Neural progenitor cell (in vitro differentiated cells): ENCODE data around the gene RFFL. TPM values are rescaled to one million over a fixed set of nuclear protein-coding genes. Genes with fewer than 3 reads are reported as not detected.

Source experiments
- DNase-seq: peaks from one replicate; pipeline ENCODE4 v3.0.0-alpha.2; 2016; ENCODE audit warnings: low spot score
- H2AFZ ChIP-seq: fragments of 200-600 bp; sonication (generic); replicated peaks from 2 replicates; pipeline ENCODE4 v1.6.1; 2016; ENCODE audit warnings: antibody characterized with exemption
- H3F3A ChIP-seq: fragments of 200-600 bp; sonication (generic); 2 replicates; pipeline ENCODE4 v1.6.1; 2016; ENCODE audit warnings: antibody characterized with exemption, low read depth
- H3K27ac ChIP-seq: fragments of 200-600 bp; sonication (generic); 2 replicates; pipeline ENCODE4 v1.5.1; 2016; ENCODE audit warnings: mild to moderate bottlenecking
- H3K27me3 ChIP-seq: fragments of 200-600 bp; sonication (generic); 2 replicates; pipeline ENCODE4 v1.6.1; 2016; ENCODE audit warnings: mild to moderate bottlenecking, moderate library complexity
- H3K36me3 ChIP-seq: fragments of 200-600 bp; sonication (generic); 2 replicates; pipeline ENCODE4 v1.5.1; 2016
- H3K4me1 ChIP-seq: fragments of 200-600 bp; sonication (generic); 2 replicates; pipeline ENCODE4 v1.6.1; 2016; ENCODE audit warnings: mixed run types
- H3K4me2 ChIP-seq: fragments of 200-600 bp; sonication (generic); 2 replicates; pipeline ENCODE4 v1.6.1; 2016
- H3K4me3 ChIP-seq: fragments of 200-600 bp; sonication (generic); 2 replicates; pipeline ENCODE4 v1.5.1; 2016
- H3K79me2 ChIP-seq: fragments of 200-600 bp; sonication (generic); 2 replicates; pipeline ENCODE4 v1.6.1; 2016; ENCODE audit warnings: low read depth
- H3K9ac ChIP-seq: fragments of 200-600 bp; sonication (generic); 2 replicates; pipeline ENCODE4 v1.6.1; 2016
- H3K9me3 ChIP-seq: fragments of 200-600 bp; sonication (generic); 2 replicates; pipeline ENCODE4 v1.5.1; 2016; ENCODE audit warnings: low read depth
- H4K20me1 ChIP-seq: fragments of 200-600 bp; sonication (generic); 2 replicates; pipeline ENCODE4 v1.6.1; 2016; ENCODE audit warnings: low read depth
- H3K27ac Mint-ChIP-seq: 3 replicates; pipeline ENCODE4 v1.8.0; 2021; ENCODE audit warnings: mixed read lengths
- H3K27me3 Mint-ChIP-seq: 2 replicates; pipeline ENCODE4 v1.8.0; 2022; ENCODE audit warnings: low read depth, mild to moderate bottlenecking, inconsistent platforms, moderate library complexity, mixed read lengths; ENCODE audit not compliant: insufficient read depth
- H3K36me3 Mint-ChIP-seq: 3 replicates; pipeline ENCODE4 v1.8.0; 2021; ENCODE audit warnings: mixed read lengths
- H3K4me1 Mint-ChIP-seq: 3 replicates; pipeline ENCODE4 v1.8.0; 2021; ENCODE audit warnings: mixed read lengths
- H3K4me3 Mint-ChIP-seq: 3 replicates; pipeline ENCODE4 v1.8.0; 2021; ENCODE audit warnings: mild to moderate bottlenecking, moderate library complexity, mixed read lengths
- H3K9me3 Mint-ChIP-seq: 3 replicates; pipeline ENCODE4 v1.8.0; 2020; ENCODE audit warnings: mixed read lengths
- CTCF ChIP-seq: fragments of 200-600 bp; sonication (generic); IDR thresholded peaks from 2 replicates; pipeline ENCODE4 v1.5.1; 2017; ENCODE audit warnings: antibody characterized with exemption, mild to moderate bottlenecking
- EZH2 ChIP-seq: fragments of 200-600 bp; sonication (generic); IDR thresholded peaks from 2 replicates; pipeline ENCODE4 v1.6.1; 2017; ENCODE audit warnings: antibody characterized with exemption, mild to moderate bottlenecking, moderate library complexity
- EZH2phosphoT487 ChIP-seq: fragments of 200-600 bp; sonication (generic); IDR thresholded peaks from 2 replicates; pipeline ENCODE4 v1.6.1; 2017; ENCODE audit warnings: antibody characterized with exemption
- total RNA-seq: library from RNA; depleted of rRNA; stranded (reverse); fragments of >200 nt; gene quantifications from 2 replicates; pipeline ENCODE4 v1.2.3, GENCODE V29; 2015; ENCODE audit warnings: low replicate concordance

Gene RFFL
- total RNA-seq, 1 donor from 2014 or later, result 20.6 TPM

GRCh38 chr17:35044181-35044580, 19.3 kb downstream of the RFFL start:
- Histone ChIP-seq H3K4me1 (peaks cover 40% of the 10 kb centered on the region), H3K27me3 (no peaks in the 10 kb centered on the region), H3K9me3 (no peaks in the 10 kb centered on the region), H3K79me2 (no peaks in the 10 kb centered on the region), H3K9ac (no peak overlapping the region), H3F3A (peaks cover 38% of the 10 kb centered on the region), H3K27ac (no peak overlapping the region), H3K36me3 (no peaks in the 10 kb centered on the region), H3K4me2 (no peak overlapping the region), H2AFZ (no peak overlapping the region), H3K4me3 (no peak overlapping the region), H4K20me1 (no peaks in the 10 kb centered on the region)
- TF ChIP-seq EZH2, result no peak
- no peak for TF ChIP-seq CTCF
- TF ChIP-seq EZH2phosphoT487, result no peak
- no peak overlapping the region for H3K27ac Mint-ChIP-seq
- peaks cover 3% of the 10 kb centered on the region for H3K9me3 Mint-ChIP-seq
- H3K27me3 Mint-ChIP-seq, result peaks cover 5% of the 10 kb centered on the region
- DNase-seq, result no peak
- H3K4me3 Mint-ChIP-seq, result no peak overlapping the region
- H3K4me1 Mint-ChIP-seq, result peaks cover 18% of the 10 kb centered on the region
- H3K36me3 Mint-ChIP-seq, result no peaks in the 10 kb centered on the region

- Histone ChIP-seq H3K27me3 (no peaks in the 10 kb centered on the region), H3K9ac (no peak overlapping the region), H4K20me1 (no peaks in the 10 kb centered on the region), H3K4me1 (peaks cover 16% of the 10 kb centered on the region), H3K9me3 (no peaks in the 10 kb centered on the region), H3K36me3 (no peaks in the 10 kb centered on the region), H2AFZ (no peak overlapping the region), H3K79me2 (no peaks in the 10 kb centered on the region), H3K27ac (no peak overlapping the region), H3F3A (peaks cover 12% of the 10 kb centered on the region), H3K4me2 (no peak overlapping the region), H3K4me3 (no peak overlapping the region)
- H3K27ac Mint-ChIP-seq, result no peak overlapping the region
- peaks cover 4% of the 10 kb centered on the region for H3K4me1 Mint-ChIP-seq
- no peak for DNase-seq
- peaks cover 6% of the 10 kb centered on the region for H3K27me3 Mint-ChIP-seq
- no peak overlapping the region for H3K4me3 Mint-ChIP-seq
- TF ChIP-seq EZH2phosphoT487 (no peak), EZH2 (no peak), CTCF (no peak)
- no peaks in the 10 kb centered on the region for H3K36me3 Mint-ChIP-seq
- H3K9me3 Mint-ChIP-seq, result peaks cover 3% of the 10 kb centered on the region
Measured at GRCh38 chr17:35041390-35041789, 22.1 kb downstream of the RFFL start.

- Histone ChIP-seq H3F3A (peaks cover 1% of the 10 kb centered on the region), H3K27ac (no peak overlapping the region), H3K9me3 (no peaks in the 10 kb centered on the region), H3K79me2 (no peaks in the 10 kb centered on the region), H3K4me1 (peaks cover 4% of the 10 kb centered on the region), H3K9ac (no peak overlapping the region), H3K27me3 (no peaks in the 10 kb centered on the region), H2AFZ (no peak overlapping the region), H3K36me3 (no peaks in the 10 kb centered on the region), H3K4me2 (no peak overlapping the region), H3K4me3 (no peak overlapping the region), H4K20me1 (no peaks in the 10 kb centered on the region)
- H3K4me1 Mint-ChIP-seq, result peaks cover 4% of the 10 kb centered on the region
- TF ChIP-seq EZH2phosphoT487, result no peak
- no peak for TF ChIP-seq EZH2
- no peak for TF ChIP-seq CTCF
- H3K27me3 Mint-ChIP-seq, result peaks cover 2% of the 10 kb centered on the region
- H3K27ac Mint-ChIP-seq, result no peak overlapping the region
- no peak overlapping the region for H3K4me3 Mint-ChIP-seq
- no peak for DNase-seq
- no peaks in the 10 kb centered on the region for H3K36me3 Mint-ChIP-seq
- H3K9me3 Mint-ChIP-seq, result peaks cover 3% of the 10 kb centered on the region
Measured at GRCh38 chr17:35038453-35038852, 25.1 kb downstream of the RFFL start.

- Histone ChIP-seq H3K9me3 (no peaks in the 10 kb centered on the region), H4K20me1 (no peaks in the 10 kb centered on the region), H3K4me2 (no peak overlapping the region), H2AFZ (no peak overlapping the region), H3K36me3 (no peaks in the 10 kb centered on the region), H3K4me3 (no peak overlapping the region), H3K9ac (no peak overlapping the region), H3F3A (no peaks in the 10 kb centered on the region), H3K27ac (no peak overlapping the region), H3K4me1 (no peaks in the 10 kb centered on the region), H3K79me2 (no peaks in the 10 kb centered on the region), H3K27me3 (no peaks in the 10 kb centered on the region)
- Mint-ChIP-seq H3K27me3 (no peaks in the 10 kb centered on the region), H3K36me3 (no peaks in the 10 kb centered on the region), H3K4me1 (no peaks in the 10 kb centered on the region), H3K9me3 (no peaks in the 10 kb centered on the region), H3K4me3 (no peak overlapping the region), H3K27ac (no peak overlapping the region)
- no peak for DNase-seq
- TF ChIP-seq CTCF (no peak), EZH2 (no peak), EZH2phosphoT487 (no peak)
Measured at GRCh38 chr17:35030780-35031179, 32.7 kb downstream of the RFFL start.
